ENCODE results near the gene MTUS2.

MTUS2 gene

GRCh38 chr13:29545988-29546387 is 725.8 kb downstream of the MTUS2 start:
- Histone ChIP-seq H3K27ac (no peak overlapping the region), H3K27me3 (no peaks in the 10 kb centered on the region), H3K4me3 (ENCODE audit: low read depth in 1 of 2, low read length in 1 of 2) (no peak overlapping the region), H3K4me1 (ENCODE audit: control insufficient read depth in 1 of 2, insufficient read depth in 1 of 2, low read depth in 1 of 2, low read length in 1 of 2) (no peaks in the 10 kb centered on the region), H3K36me3 (peaks cover 6% of the 10 kb centered on the region), H3K9me3 (no peaks in the 10 kb centered on the region)
- TF ChIP-seq, protein P1, sequence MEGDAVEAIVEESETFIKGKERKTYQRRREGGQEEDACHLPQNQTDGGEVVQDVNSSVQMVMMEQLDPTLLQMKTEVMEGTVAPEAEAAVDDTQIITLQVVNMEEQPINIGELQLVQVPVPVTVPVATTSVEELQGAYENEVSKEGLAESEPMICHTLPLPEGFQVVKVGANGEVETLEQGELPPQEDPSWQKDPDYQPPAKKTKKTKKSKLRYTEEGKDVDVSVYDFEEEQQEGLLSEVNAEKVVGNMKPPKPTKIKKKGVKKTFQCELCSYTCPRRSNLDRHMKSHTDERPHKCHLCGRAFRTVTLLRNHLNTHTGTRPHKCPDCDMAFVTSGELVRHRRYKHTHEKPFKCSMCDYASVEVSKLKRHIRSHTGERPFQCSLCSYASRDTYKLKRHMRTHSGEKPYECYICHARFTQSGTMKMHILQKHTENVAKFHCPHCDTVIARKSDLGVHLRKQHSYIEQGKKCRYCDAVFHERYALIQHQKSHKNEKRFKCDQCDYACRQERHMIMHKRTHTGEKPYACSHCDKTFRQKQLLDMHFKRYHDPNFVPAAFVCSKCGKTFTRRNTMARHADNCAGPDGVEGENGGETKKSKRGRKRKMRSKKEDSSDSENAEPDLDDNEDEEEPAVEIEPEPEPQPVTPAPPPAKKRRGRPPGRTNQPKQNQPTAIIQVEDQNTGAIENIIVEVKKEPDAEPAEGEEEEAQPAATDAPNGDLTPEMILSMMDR (IDR thresholded peaks at IDR 0.05), result no peak

DNA sequence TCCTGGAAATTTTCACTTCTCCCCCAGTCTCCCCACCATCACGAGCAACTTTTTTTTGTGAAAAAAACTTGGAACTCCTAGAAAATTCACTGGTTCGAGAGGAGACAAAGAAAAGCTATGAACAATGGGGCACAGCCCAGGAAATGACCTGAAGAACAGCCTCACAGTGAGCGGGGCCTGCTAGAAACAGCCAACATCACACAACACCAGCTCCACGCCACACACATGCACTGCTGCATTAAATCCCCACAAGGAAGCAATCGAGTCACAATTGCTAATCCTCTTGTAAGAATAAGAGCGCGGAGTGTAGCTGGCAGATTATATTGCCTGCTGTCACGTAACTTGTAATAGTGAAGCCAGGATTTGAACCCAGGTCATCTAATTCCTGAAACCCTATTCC is 726.5 kb downstream of the MTUS2 start:
- no peaks in the 10 kb centered on the region for H3K9me3 ChIP-seq
- no peaks in the 10 kb centered on the region for H3K4me1 ChIP-seq (ENCODE audit: control insufficient read depth in 1 of 2, insufficient read depth in 1 of 2, low read depth in 1 of 2, low read length in 1 of 2)
- TF ChIP-seq, protein P1 (IDR thresholded peaks at IDR 0.05), result no peak
- H3K36me3 ChIP-seq, result peaks cover 6% of the 10 kb centered on the region
- no peak overlapping the region for H3K27ac ChIP-seq
- H3K27me3 ChIP-seq, result no peaks in the 10 kb centered on the region
- no peak overlapping the region for H3K4me3 ChIP-seq (ENCODE audit: low read depth in 1 of 2, low read length in 1 of 2)

- Histone ChIP-seq H3K36me3 (peaks cover 6% of the 10 kb centered on the region), H3K27ac (no peak overlapping the region), H3K9me3 (no peaks in the 10 kb centered on the region), H3K27me3 (no peaks in the 10 kb centered on the region), H3K4me3 (ENCODE audit: low read depth in 1 of 2, low read length in 1 of 2) (no peak overlapping the region), H3K4me1 (ENCODE audit: control insufficient read depth in 1 of 2, insufficient read depth in 1 of 2, low read depth in 1 of 2, low read length in 1 of 2) (no peaks in the 10 kb centered on the region)
- TF ChIP-seq, protein P1 (IDR thresholded peaks at IDR 0.05), result no peak
These were observed 727.0 kb downstream of the MTUS2 start for GRCh38 chr13:29547153-29547552.

GRCh38 chr13:29548722-29549121 is 728.6 kb downstream of the MTUS2 start:
- peaks cover 6% of the 10 kb centered on the region for H3K36me3 ChIP-seq
- H3K4me1 ChIP-seq (ENCODE audit: control insufficient read depth in 1 of 2, insufficient read depth in 1 of 2, low read depth in 1 of 2, low read length in 1 of 2), result no peaks in the 10 kb centered on the region
- TF ChIP-seq, protein P1 (IDR thresholded peaks at IDR 0.05), result no peak
- no peak overlapping the region for H3K4me3 ChIP-seq (ENCODE audit: low read depth in 1 of 2, low read length in 1 of 2)
- H3K9me3 ChIP-seq, result no peaks in the 10 kb centered on the region
- H3K27ac ChIP-seq, result no peak overlapping the region
- H3K27me3 ChIP-seq, result no peaks in the 10 kb centered on the region

- TF ChIP-seq, protein P1 (IDR thresholded peaks at IDR 0.05), result no peak
- H3K4me3 ChIP-seq (ENCODE audit: low read depth in 1 of 2, low read length in 1 of 2), result no peak overlapping the region
- H3K36me3 ChIP-seq, result peaks cover 6% of the 10 kb centered on the region
- no peaks in the 10 kb centered on the region for H3K27me3 ChIP-seq
- no peak overlapping the region for H3K27ac ChIP-seq
- no peaks in the 10 kb centered on the region for H3K9me3 ChIP-seq
- H3K4me1 ChIP-seq (ENCODE audit: control insufficient read depth in 1 of 2, insufficient read depth in 1 of 2, low read depth in 1 of 2, low read length in 1 of 2), result no peaks in the 10 kb centered on the region
These were observed 730.4 kb downstream of the MTUS2 start for GRCh38 chr13:29550430-29550988.

- Histone ChIP-seq H3K9me3 (no peaks in the 10 kb centered on the region), H3K4me3 (ENCODE audit: low read depth in 1 of 2, low read length in 1 of 2) (no peak overlapping the region), H3K36me3 (peaks cover 6% of the 10 kb centered on the region), H3K4me1 (ENCODE audit: control insufficient read depth in 1 of 2, insufficient read depth in 1 of 2, low read depth in 1 of 2, low read length in 1 of 2) (no peaks in the 10 kb centered on the region), H3K27ac (no peak overlapping the region), H3K27me3 (no peaks in the 10 kb centered on the region)
- TF ChIP-seq, protein P1 (IDR thresholded peaks at IDR 0.05), result no peak
These were observed 731.1 kb downstream of the MTUS2 start for GRCh38 chr13:29551214-29551613.
